Karpas-422 (cell line): ENCODE measurements around the gene AXIN2. TPM values are rescaled to one million over a fixed set of nuclear protein-coding genes. Genes with fewer than 3 reads are reported as not detected.

Experiments used
- DNase-seq: peaks from one replicate; pipeline ENCODE4 v3.0.0-alpha.2; 2015
- H2AFZ ChIP-seq: fragments of 200-600 bp; sonication (generic); 2 replicates; pipeline ENCODE4 v1.6.1; 2014; ENCODE audit warnings: antibody characterized with exemption, low read length, mixed read lengths
- H3K27ac ChIP-seq: fragments of 200-600 bp; sonication (generic); 2 replicates; pipeline ENCODE4 v1.5.1; 2014; ENCODE audit warnings: mild to moderate bottlenecking, low read length, moderate library complexity
- H3K27me3 ChIP-seq: fragments of 200-600 bp; sonication (generic); 2 replicates; pipeline ENCODE4 v1.6.1; 2014; ENCODE audit warnings: low read length, mixed read lengths
- H3K36me3 ChIP-seq: fragments of 200-600 bp; sonication (generic); 2 replicates; pipeline ENCODE4 v1.6.1; 2014; ENCODE audit warnings: low read length, mixed read lengths; ENCODE audit not compliant: insufficient read depth
- H3K4me1 ChIP-seq: fragments of 200-600 bp; sonication (generic); 2 replicates; pipeline ENCODE4 v1.6.1; 2014; ENCODE audit warnings: mild to moderate bottlenecking, low read length, mixed read lengths
- H3K4me2 ChIP-seq: fragments of 200-600 bp; sonication (generic); 2 replicates; pipeline ENCODE4 v1.6.1; 2014; ENCODE audit warnings: low read length, low read depth, mild to moderate bottlenecking; ENCODE audit not compliant: poor library complexity, severe bottlenecking
- H3K4me3 ChIP-seq: fragments of 200-600 bp; sonication (generic); 2 replicates; pipeline ENCODE4 v1.5.1; 2014; ENCODE audit warnings: mild to moderate bottlenecking, antibody characterized with exemption, low read length, mixed read lengths
- H3K79me2 ChIP-seq: fragments of 200-600 bp; sonication (generic); 2 replicates; pipeline ENCODE4 v1.6.1; 2014; ENCODE audit warnings: mild to moderate bottlenecking, low read length, mixed read lengths
- H3K9ac ChIP-seq: fragments of 200-600 bp; sonication (generic); 2 replicates; pipeline ENCODE4 v1.6.0; 2014; ENCODE audit warnings: low read length
- H3K9me2 ChIP-seq: fragments of 200-600 bp; sonication (generic), shearing (Covaris generic); replicated peaks from 2 replicates; pipeline ENCODE4 v1.6.0; 2014; ENCODE audit warnings: mild to moderate bottlenecking, low read length, moderate library complexity; ENCODE audit not compliant: insufficient read depth
- H3K9me3 ChIP-seq: fragments of 300-700, 200-600 bp; sonication (generic); 2 replicates; pipeline ENCODE4 v1.6.1; 2014; ENCODE audit warnings: low read length, mixed read lengths
- H4K20me1 ChIP-seq: fragments of 200-600 bp; sonication (generic); 2 replicates; pipeline ENCODE4 v1.6.1; 2014; ENCODE audit warnings: mild to moderate bottlenecking, antibody characterized with exemption, low read length, low read depth; ENCODE audit not compliant: insufficient read depth
- total RNA-seq: library from RNA; depleted of rRNA; stranded (reverse); fragments of >200 nt; shearing (Covaris generic); gene quantifications from 2 replicates; pipeline ENCODE4 v1.2.3, GENCODE V29; 2014; ENCODE audit warnings: low replicate concordance

Gene AXIN2
- total RNA-seq, 1 experiment from 2014 or later, result not detected

- no peaks in the 10 kb centered on the region for H3K36me3 ChIP-seq
- H3K27me3 ChIP-seq, result no peaks in the 10 kb centered on the region
- H2AFZ ChIP-seq, result no peak overlapping the region
- no peaks in the 10 kb centered on the region for H3K9me2 ChIP-seq
- no peak overlapping the region for H3K9ac ChIP-seq
- H3K27ac ChIP-seq, result no peak overlapping the region
- no peaks in the 10 kb centered on the region for H3K9me3 ChIP-seq
- no peaks in the 10 kb centered on the region for H3K4me1 ChIP-seq
- H3K4me2 ChIP-seq, result no peak overlapping the region
- H3K4me3 ChIP-seq, result no peak overlapping the region
- H4K20me1 ChIP-seq, result no peaks in the 10 kb centered on the region
- H3K79me2 ChIP-seq, result no peaks in the 10 kb centered on the region
- no peak for DNase-seq
Observed at GRCh38 chr17:65545705-65546523, 15.5 kb downstream of the AXIN2 start.

- DNase-seq, result no peak
- Histone ChIP-seq H3K9ac (no peak overlapping the region), H3K79me2 (no peaks in the 10 kb centered on the region), H3K9me3 (no peaks in the 10 kb centered on the region), H3K27ac (no peak overlapping the region), H3K36me3 (no peaks in the 10 kb centered on the region), H3K9me2 (no peaks in the 10 kb centered on the region), H3K4me2 (no peak overlapping the region), H3K4me1 (no peaks in the 10 kb centered on the region), H2AFZ (no peak overlapping the region), H4K20me1 (no peaks in the 10 kb centered on the region), H3K4me3 (no peak overlapping the region), H3K27me3 (no peaks in the 10 kb centered on the region)
Observed at GRCh38 chr17:65544672-65545071, 16.8 kb downstream of the AXIN2 start.

- Histone ChIP-seq H4K20me1 (no peaks in the 10 kb centered on the region), H3K4me3 (no peak overlapping the region), H3K36me3 (no peaks in the 10 kb centered on the region), H3K27ac (no peak overlapping the region), H3K4me2 (no peak overlapping the region), H3K4me1 (no peaks in the 10 kb centered on the region), H3K27me3 (no peaks in the 10 kb centered on the region), H3K79me2 (no peaks in the 10 kb centered on the region), H3K9me2 (no peaks in the 10 kb centered on the region), H3K9ac (no peak overlapping the region), H3K9me3 (no peaks in the 10 kb centered on the region), H2AFZ (no peak overlapping the region)
- DNase-seq, result no peak
Observed at GRCh38 chr17:65542610-65543009, 18.8 kb downstream of the AXIN2 start.

GRCh38 chr17:65542067-65542466 lies 19.4 kb downstream of the AXIN2 start:
- Histone ChIP-seq H3K27me3 (no peaks in the 10 kb centered on the region), H3K79me2 (no peaks in the 10 kb centered on the region), H3K9me3 (no peaks in the 10 kb centered on the region), H3K36me3 (no peaks in the 10 kb centered on the region), H2AFZ (no peak overlapping the region), H3K4me3 (no peak overlapping the region), H3K9me2 (no peaks in the 10 kb centered on the region), H3K4me1 (no peaks in the 10 kb centered on the region), H3K9ac (no peak overlapping the region), H3K27ac (no peak overlapping the region), H4K20me1 (no peaks in the 10 kb centered on the region), H3K4me2 (no peak overlapping the region)
- DNase-seq, result no peak

GRCh38 chr17:65541453-65541852 lies 20.0 kb downstream of the AXIN2 start:
- no peaks in the 10 kb centered on the region for H4K20me1 ChIP-seq
- no peaks in the 10 kb centered on the region for H3K27me3 ChIP-seq
- no peaks in the 10 kb centered on the region for H3K36me3 ChIP-seq
- H3K9ac ChIP-seq, result no peak overlapping the region
- no peaks in the 10 kb centered on the region for H3K9me2 ChIP-seq
- no peaks in the 10 kb centered on the region for H3K9me3 ChIP-seq
- H2AFZ ChIP-seq, result no peak overlapping the region
- H3K27ac ChIP-seq, result no peak overlapping the region
- DNase-seq, result no peak
- H3K4me1 ChIP-seq, result no peaks in the 10 kb centered on the region
- no peaks in the 10 kb centered on the region for H3K79me2 ChIP-seq
- H3K4me2 ChIP-seq, result no peak overlapping the region
- no peak overlapping the region for H3K4me3 ChIP-seq

GRCh38 chr17:65539630-65540266 lies 21.7 kb downstream of the AXIN2 start:
- H4K20me1 ChIP-seq, result no peaks in the 10 kb centered on the region
- H3K27ac ChIP-seq, result no peak overlapping the region
- no peak overlapping the region for H3K9ac ChIP-seq
- H3K4me1 ChIP-seq, result no peaks in the 10 kb centered on the region
- no peak overlapping the region for H2AFZ ChIP-seq
- no peaks in the 10 kb centered on the region for H3K79me2 ChIP-seq
- DNase-seq, result no peak
- no peak overlapping the region for H3K4me2 ChIP-seq
- no peaks in the 10 kb centered on the region for H3K9me2 ChIP-seq
- H3K27me3 ChIP-seq, result no peaks in the 10 kb centered on the region
- H3K36me3 ChIP-seq, result no peaks in the 10 kb centered on the region
- no peaks in the 10 kb centered on the region for H3K9me3 ChIP-seq
- H3K4me3 ChIP-seq, result no peak overlapping the region

- H2AFZ ChIP-seq, result no peak overlapping the region
- H3K4me3 ChIP-seq, result no peak overlapping the region
- H3K4me2 ChIP-seq, result no peak overlapping the region
- no peak for DNase-seq
- H3K79me2 ChIP-seq, result no peaks in the 10 kb centered on the region
- no peaks in the 10 kb centered on the region for H3K27me3 ChIP-seq
- H3K9ac ChIP-seq, result no peak overlapping the region
- H3K27ac ChIP-seq, result no peak overlapping the region
- no peaks in the 10 kb centered on the region for H3K9me3 ChIP-seq
- no peaks in the 10 kb centered on the region for H4K20me1 ChIP-seq
- no peaks in the 10 kb centered on the region for H3K36me3 ChIP-seq
- H3K4me1 ChIP-seq, result no peaks in the 10 kb centered on the region
- no peaks in the 10 kb centered on the region for H3K9me2 ChIP-seq
Observed at GRCh38 chr17:65538675-65539529, 22.5 kb downstream of the AXIN2 start.
